ENCODE measurements around the gene GRIA1. TPM values are rescaled to one million over a fixed set of nuclear protein-coding genes. Genes with fewer than 3 reads are reported as not detected.

Gene GRIA1
- total RNA-seq, 1 experiment from 2014 or later = not detected

- no peaks in the 10 kb centered on the region for H3K36me3 ChIP-seq (ENCODE audit: control insufficient read depth, insufficient read depth, low read length)
- no peaks in the 10 kb centered on the region for H3K4me1 ChIP-seq (ENCODE audit: control insufficient read depth, insufficient read depth, low read length)
- no peak overlapping the region for H3K4me3 ChIP-seq (ENCODE audit: low read depth in 2 of 2, low read length in 2 of 2)
- intact Hi-C loops (cut with micrococcal nuclease; ENCODE audit: unreplicated experiment) (no loop called here), in situ Hi-C loops (cut with HindIII; ENCODE audit: low pct_unique_long_range_greater_than_20kb, low sequenced_read_pairs) (no loop called here)
- H3K27ac ChIP-seq (ENCODE audit: low read length) = no peak overlapping the region
- ChIA-PET POLR2A (no interaction called here), CTCF (no interaction called here)
- no peaks in the 10 kb centered on the region for H3K27me3 ChIP-seq (ENCODE audit: control insufficient read depth, insufficient read depth, low read length)
- TF ChIP-seq SIN3A (IDR thresholded peaks at IDR 0.05; ENCODE audit: borderline replicate concordance, insufficient read depth, low read depth, low read length) (no peak), CTCF (IDR thresholded peaks at IDR 0.05) (no peak), REST (IDR thresholded peaks at IDR 0.05; ENCODE audit: insufficient read depth in 1 of 2, low read depth in 2 of 2, low read length in 1 of 2) (no peak), POLR2AphosphoS5 (IDR thresholded peaks at IDR 0.05; ENCODE audit: low read depth, low read length) (no peak), TCF7L2 (IDR thresholded peaks at IDR 0.05; ENCODE audit: low read depth, low read length) (no peak)
- no TSS peak for BruUV-seq (replicated peaks)
- DNase-seq (ENCODE audit: low read depth, low spot score) (no peak), ATAC-seq (no peak)
- H3K9me3 ChIP-seq (ENCODE audit: control insufficient read depth, insufficient read depth, low read depth, low read length) = no peaks in the 10 kb centered on the region
Observed at GRCh38 chr5:153672347-153673090, 182.0 kb downstream of the GRIA1 start.

- no peaks in the 10 kb centered on the region for H3K4me1 ChIP-seq (ENCODE audit: control insufficient read depth, insufficient read depth, low read length)
- intact Hi-C loops (cut with micrococcal nuclease; ENCODE audit: unreplicated experiment) = no loop called here
- H3K9me3 ChIP-seq (ENCODE audit: control insufficient read depth, insufficient read depth, low read depth, low read length) = no peaks in the 10 kb centered on the region
- ChIA-PET POLR2A (no interaction called here), CTCF (no interaction called here)
- BruUV-seq (replicated peaks) = no TSS peak
- in situ Hi-C loops (cut with HindIII; ENCODE audit: low pct_unique_long_range_greater_than_20kb, low sequenced_read_pairs) = no loop called here
- TF ChIP-seq POLR2AphosphoS5 (IDR thresholded peaks at IDR 0.05; ENCODE audit: low read depth, low read length) (no peak), CTCF (IDR thresholded peaks at IDR 0.05) (no peak), TCF7L2 (IDR thresholded peaks at IDR 0.05; ENCODE audit: low read depth, low read length) (no peak), REST (IDR thresholded peaks at IDR 0.05; ENCODE audit: insufficient read depth in 1 of 2, low read depth in 2 of 2, low read length in 1 of 2) (no peak), SIN3A (IDR thresholded peaks at IDR 0.05; ENCODE audit: borderline replicate concordance, insufficient read depth, low read depth, low read length) (no peak)
- DNase-seq (ENCODE audit: low read depth, low spot score) (no peak), ATAC-seq (no peak)
- H3K36me3 ChIP-seq (ENCODE audit: control insufficient read depth, insufficient read depth, low read length) = no peaks in the 10 kb centered on the region
- no peak overlapping the region for H3K4me3 ChIP-seq (ENCODE audit: low read depth in 2 of 2, low read length in 2 of 2)
- no peaks in the 10 kb centered on the region for H3K27me3 ChIP-seq (ENCODE audit: control insufficient read depth, insufficient read depth, low read length)
- no peak overlapping the region for H3K27ac ChIP-seq (ENCODE audit: low read length)
Observed at GRCh38 chr5:153674356-153674755, 183.9 kb downstream of the GRIA1 start.
